Cardiac septum (tissue), 1 donor: ENCODE results near the gene RGCC. TPM values are rescaled to one million over a fixed set of nuclear protein-coding genes. Genes with fewer than 3 reads are reported as not detected.
"Not testable (repeated sequence)": the region's sequence is repeated elsewhere in the genome, so short reads cannot be mapped to it uniquely, and the experiment has no call there.

Experiments used
- DNase-seq: peaks from one replicate; pipeline ENCODE4 v3.0.0-alpha.2; 2020; ENCODE audit warnings: low spot score
- intact Hi-C: fragments of 100-400 bp; cut with DNase I; formaldehyde crosslinking; loops from one replicate; pipeline ENCODE4 v1.14.0; 2022
- long read RNA-seq: library from polyadenylated mRNA; unstranded; transcript quantifications from one replicate; pipeline ENCODE4 v2.0.0, GENCODE V29; 2021
- total RNA-seq: library from RNA; stranded (reverse); fragmentation: NEBNext Ultra II Directional; extraction: Animal tissue kit (Norgen Biotek cat#: 25700); gene quantifications from one replicate; pipeline ENCODE4 v1.2.1, GENCODE V29; 2021
- donor health status: DM: no; HTN: no; CAD: no.

The RGCC gene, protein sequence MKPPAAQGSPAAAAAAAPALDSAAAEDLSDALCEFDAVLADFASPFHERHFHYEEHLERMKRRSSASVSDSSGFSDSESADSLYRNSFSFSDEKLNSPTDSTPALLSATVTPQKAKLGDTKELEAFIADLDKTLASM
- total RNA-seq = 41.4 TPM
- long read RNA-seq, transcript RGCC-201 (5 exons, 960 nt) = major isoform, 34 of 37 reads
- long read RNA-seq, partial matches to known transcripts = 1 of 37 reads
- long read RNA-seq, other reads (novel, unspliced or antisense) = 2 of 37 reads

DNA sequence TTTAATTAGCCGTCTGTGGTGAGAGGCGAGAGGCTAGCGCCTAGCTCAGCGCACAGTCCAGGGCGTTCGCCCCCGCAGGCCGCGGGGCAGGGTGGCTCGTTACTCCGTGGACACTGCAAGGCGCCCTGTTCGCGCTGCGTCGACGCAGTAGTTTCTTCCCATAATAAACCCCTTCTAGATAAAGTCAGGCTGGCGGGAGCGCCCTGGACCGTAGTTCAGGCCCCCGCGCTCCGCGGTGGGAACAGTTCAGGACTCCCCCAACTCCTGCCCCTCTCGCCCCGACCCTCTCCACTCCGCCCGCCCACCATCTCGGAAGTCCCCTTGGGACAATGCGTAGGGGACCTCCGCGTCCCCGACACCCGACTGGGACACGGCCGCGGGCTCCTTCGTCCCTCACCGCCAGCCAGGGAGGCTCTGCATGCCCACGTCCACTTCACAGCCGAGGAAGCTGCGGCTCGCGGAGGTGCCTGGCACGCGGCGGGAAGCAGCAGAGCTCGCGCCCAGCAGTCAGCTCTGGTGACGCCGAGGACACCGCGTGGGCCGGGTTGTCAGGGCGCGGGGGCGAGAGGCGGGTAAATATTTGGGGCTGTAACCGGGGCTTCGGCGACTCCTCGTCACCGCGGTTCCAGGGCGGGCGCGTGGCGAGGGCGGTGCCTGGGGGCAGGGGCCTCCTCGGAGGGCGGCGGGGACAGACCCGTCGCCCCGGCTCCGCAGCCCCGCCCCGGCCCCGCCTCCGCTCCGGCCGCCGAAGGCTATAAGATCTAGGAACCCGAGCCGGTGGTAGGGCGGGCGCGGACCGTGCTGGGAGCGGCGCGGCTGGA, at the start of gene RGCC:
TSS of gene RGCC (plus strand) at position 783 of the 821 bp plus-strand sequence. CDS start 158 bp downstream, outside the sequence.
- peak; percentile 93 for DNase-seq
- intact Hi-C loops = loop anchor here (5.0 kb wide), 1 partner anchor 105 kb away; no protein-coding TSS in a partner anchor

DNA sequence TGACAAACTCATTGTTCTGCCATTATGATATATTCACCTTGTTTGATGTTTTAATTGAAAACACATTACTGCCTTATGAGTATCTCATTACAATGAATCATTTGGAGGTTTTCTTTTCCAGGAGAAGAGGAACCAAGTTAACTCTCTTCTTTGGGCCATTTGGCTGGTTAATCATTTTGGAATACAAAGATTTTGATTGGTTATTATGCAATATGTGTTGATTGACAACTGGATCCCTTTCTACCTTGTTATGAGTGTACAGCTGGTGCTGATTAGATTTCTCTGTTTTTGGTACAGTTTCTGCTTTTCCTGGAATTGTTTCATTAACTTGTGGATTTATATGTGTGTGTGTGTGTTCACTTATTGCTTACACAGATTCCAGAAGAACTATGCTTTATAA, 49.2 kb upstream of the RGCC start:
- no peak for DNase-seq
- intact Hi-C loops = no loop called here

DNA sequence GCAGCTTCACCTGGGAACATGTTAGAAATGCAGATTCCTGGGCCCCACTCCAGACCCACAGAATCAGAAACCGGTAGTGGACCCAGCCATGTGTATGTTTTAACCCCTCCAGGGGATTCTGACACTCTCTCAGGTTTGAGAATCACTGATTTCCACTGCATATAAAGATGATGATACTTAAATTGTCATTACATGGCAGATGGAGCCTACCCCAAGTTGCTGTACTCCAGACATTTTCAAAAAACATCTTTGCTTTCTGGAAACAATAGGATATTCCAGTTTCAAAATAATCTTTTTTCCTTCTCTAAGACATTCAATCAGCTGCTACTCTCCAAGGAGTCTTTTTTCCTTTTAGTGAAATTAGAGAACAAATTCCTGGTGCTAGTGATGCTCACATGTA, 48.6 kb upstream of the RGCC start:
- no peak for DNase-seq
- intact Hi-C loops = no loop called here

DNA sequence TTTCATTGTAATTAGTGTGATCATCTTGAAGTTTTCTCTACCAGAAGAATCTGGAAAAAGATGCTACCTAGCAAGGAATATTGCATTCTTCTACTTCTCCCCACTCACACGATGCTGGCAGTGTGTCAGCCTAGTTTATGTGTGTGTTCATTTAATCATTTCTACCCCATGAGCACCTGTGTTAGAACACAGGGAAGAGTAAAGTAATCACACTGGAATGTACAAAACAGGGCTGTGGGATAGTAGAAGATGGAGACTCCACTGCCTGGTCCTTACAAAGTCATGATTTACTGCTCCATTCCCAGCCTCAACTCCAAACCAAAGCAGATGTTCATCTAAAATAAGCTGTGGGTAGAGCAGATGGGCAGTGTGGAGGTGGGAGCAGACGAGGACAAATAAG, 47.7 kb upstream of the RGCC start:
- intact Hi-C loops = no loop called here
- no peak for DNase-seq

DNA sequence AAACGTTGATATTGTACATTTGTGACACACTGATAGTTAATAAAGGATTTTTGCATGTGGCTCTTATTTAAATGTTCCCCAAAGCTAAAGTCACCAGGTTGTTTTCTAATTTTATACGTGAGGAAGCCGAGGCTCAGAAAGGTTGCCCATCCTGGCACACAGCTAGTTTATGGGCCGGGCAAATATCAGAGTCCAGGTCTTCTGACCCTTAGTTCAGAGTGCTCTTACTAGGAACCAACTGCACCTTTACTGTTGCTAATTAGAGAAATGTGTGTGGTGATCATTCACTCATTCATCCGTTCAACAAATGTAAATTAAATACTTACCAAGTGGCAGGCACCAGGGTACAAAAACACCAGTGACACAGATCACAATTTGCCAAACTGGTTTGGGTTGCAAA, 46.3 kb upstream of the RGCC start:
- no peak for DNase-seq
- intact Hi-C loops = loop anchor here (1.0 kb wide), 1 partner anchor 241 kb away; no protein-coding TSS in a partner anchor

DNA sequence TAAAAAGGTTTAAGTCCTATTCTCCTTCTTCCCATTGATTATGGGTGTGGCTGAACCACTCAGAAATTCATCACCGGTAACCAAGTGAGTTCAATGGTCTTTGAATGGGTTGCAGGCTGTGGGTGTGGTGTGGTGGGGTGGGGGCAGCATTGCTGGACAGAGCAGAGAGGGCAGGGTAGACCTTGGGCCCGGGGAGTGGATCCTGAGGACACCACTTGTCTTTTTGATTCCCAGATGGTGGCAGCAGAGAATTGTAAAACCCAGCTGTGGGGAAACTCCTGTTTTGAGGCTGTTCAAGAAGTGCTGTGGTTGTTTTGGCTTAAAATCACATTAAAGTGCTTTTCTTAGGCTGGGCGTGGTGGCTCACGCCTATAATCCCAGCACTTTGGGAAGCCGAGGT, 45.8 kb upstream of the RGCC start:
- intact Hi-C loops = loop anchor here (1.0 kb wide), 1 partner anchor 241 kb away; no protein-coding TSS in a partner anchor
- no peak for DNase-seq

DNA sequence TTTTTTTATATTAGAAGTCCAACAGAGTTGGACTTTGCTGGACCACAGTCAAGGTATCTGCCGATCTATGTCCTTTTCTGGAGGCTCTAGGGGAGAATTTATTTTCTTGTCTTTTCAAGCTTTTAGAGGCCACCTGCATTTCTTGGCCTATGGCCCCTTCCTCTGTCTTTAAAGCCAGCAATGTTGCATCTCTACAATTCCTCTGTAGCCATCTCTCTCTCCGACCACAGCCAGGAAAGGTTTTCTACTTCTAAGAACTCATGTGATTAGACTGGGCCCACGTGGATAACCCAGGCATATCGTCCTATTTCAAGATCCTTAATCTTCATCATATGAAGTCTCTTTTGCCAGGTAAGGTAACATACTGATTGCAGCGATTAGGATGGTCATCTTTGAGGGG, 43.5 kb upstream of the RGCC start:
- no peak for DNase-seq
- intact Hi-C loops = no loop called here

DNA sequence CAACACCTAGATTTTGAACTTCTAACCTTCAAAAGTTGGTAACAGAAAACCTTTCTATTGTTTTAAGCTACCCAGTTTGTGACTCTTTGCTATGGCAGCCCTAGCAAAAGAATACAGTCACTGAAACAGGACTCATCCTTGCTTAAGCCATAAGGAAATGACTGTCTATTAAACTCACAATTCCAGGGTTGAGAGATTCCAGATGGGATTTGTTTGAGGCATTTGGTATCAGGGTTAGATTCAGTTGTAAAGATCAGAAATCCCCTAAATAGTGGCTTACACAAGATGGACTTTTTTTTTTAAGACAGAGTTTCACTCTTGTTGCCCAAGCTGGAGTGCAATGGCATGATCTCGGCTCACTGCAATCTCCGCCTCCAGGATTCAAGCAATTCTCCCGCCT, 41.1 kb upstream of the RGCC start:
- intact Hi-C loops = no loop called here
- no peak for DNase-seq

DNA sequence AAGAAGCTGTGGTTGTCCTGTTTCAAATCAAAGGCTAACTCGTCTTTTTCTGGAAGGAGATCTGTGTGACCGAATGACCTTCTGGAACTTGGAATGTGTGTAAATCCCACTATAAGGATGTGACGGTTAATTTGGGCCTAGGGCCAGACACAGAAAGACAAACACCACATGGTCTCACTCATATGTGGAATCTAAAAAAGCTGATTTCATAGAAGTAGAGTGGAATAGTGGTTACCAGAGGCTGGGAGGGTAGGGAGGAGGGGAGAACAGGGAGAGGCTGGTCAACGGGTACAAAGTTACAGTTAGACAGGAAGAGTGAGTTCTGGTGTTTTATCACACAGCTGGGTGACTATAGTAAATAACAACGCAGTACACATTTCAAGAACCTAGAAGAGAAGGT, 39.3 kb upstream of the RGCC start:
- DNase-seq = no peak
- intact Hi-C loops = no loop called here

DNA sequence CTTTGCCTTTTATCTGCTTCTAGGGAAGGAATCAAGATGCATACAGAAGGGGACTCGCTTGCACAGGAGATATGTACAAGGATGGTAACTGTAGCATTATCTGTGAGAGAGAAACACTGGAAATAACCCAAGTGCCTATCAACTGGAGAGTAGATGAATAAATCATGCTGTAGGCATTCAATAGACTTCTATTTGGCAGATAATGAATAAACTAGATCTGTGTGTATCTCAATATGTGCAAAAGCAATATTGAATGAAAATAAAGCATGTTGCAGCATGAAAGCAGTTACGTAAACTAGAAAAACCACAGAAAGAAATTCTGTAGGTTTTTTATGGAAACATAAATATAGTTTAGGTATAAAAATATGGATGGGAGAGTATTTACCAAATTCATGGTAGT, 38.6 kb upstream of the RGCC start:
- DNase-seq = no peak
- intact Hi-C loops = no loop called here

DNA sequence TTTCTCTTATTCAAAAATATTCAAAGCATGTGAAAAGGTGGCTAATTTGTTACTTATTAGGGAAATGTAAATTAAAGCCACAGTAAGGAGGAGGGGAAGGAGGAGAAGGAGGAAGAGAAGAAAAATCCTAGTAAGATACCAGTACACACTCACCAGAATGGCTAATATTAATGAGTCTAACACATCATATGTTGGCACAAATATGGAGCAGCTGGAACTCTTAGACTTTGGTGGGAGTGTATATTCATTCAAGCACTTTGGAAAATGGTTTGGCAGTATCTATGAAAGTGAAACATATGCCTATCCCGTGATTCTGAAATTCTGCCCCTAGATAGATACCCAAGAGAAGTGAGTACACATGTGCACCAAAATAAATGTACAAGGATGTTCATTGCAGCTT, 38.1 kb upstream of the RGCC start:
- no peak for DNase-seq
- intact Hi-C loops = no loop called here

DNA sequence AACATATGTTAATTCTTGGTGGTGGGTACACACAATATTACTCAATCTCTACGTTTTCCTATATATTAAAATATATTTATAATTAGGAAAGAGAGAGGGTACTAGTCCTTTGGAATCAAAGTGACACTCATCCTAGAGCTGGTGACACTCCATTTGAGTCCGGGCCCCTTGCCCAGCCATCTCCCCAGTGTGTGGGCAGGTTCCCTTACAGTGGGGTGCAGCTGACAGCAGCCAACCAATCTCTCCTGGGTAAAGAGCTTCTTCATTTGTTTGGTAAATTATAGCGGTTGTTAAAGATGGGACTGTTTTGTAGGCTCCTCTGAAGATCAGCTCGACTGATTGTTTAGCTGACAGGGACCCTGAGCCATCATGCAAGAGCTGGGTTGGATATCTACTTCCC, 37.2 kb upstream of the RGCC start:
- DNase-seq = no peak
- intact Hi-C loops = no loop called here

DNA sequence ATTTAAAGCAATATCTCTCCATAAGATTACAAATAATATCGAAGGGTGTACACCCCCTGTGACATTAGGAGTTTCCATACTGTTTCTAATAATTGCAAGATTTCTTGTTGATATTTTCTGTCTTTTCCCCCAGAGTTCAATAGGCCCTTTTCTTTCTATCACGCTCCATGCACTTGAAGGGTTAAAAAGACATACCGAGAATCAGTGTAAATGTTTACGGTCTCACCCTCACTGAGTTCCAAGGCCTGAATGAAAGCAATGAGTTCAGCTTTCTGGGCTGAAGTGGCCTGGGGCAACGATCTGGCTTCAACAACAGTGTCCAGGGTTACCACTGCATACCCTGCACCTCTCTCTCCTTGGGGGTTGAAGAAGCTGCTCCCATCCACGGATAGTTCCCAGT, 36.0 kb upstream of the RGCC start:
- intact Hi-C loops, DNase-seq: not testable (repeated sequence)

DNA sequence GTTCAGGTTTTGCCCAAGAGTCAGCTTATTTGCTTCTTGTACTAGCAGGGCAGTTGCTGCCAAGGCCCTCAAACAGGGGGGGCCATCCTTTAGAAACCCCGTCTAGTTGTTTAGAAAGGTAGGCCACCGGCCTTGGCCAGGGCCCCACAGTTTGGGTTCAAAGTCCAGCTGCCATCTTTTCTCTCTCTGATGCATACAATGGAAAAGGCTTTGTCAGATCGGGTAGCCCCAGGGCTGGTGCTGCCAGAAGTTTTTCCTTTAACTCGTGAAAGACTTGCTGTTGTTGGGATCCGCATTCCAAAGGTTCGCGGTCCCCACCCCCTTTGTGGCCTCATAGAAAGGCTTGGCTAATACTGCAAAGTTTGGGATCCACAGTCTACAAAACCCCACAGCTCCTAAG, 35.4 kb upstream of the RGCC start:
- DNase-seq, intact Hi-C loops: not testable (repeated sequence)

DNA sequence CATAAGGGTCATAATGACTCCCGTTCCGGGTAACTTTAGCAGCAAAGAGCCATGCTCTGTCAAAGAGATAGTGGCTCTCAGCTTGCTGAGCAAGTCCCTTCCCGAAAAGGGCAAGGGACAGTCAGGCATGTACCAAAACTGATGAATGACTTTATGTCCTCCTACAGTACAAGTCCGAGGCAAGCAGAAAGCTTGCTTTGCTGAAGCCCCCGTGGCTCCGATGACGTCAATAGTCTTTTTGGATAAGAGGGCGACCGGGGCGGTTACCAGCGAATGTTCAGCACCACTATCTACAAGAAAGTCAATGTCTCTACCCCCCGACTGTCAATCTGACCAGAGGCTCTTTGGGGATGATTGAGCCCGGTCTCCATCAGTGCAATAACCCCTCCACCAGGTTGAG, 34.1 kb upstream of the RGCC start:
- intact Hi-C loops, DNase-seq: not testable (repeated sequence)

DNA sequence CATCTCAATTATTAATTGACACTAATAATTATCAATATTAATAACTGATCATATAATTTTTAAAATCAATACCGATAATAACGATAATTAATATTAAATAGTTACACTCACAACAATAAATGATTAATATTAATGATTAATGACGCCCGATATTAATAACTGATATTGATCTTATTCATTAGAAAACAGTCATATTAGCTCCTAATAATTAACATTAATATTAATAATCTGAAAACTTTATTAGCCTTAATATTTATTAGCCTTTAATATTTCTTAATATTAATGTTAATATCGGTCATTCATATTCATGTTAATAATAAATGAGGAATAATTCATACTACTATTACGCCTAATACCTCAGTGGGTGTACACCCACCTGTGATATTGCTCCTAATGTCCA, 32.7 kb upstream of the RGCC start:
- intact Hi-C loops, DNase-seq: not testable (repeated sequence)

DNA sequence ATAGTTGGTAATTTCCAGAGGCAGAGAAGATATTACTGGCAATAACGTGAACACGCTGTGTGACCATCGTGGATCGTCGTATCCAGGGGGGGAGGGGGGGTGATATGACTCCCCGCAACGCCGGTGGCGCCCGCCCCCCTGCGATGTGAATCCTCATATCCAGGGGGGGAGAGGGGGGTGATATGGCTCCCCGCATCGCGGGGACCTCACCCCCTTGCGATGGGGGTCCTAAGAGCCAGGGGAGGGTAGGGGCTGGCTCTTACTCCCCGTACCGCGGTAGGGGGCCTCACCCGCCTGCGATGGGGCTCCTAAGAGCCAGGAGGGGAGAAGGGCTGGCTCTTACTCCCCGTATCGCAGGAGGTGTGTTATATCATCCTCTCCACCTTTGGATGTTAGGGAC, 31.3 kb upstream of the RGCC start:
- DNase-seq = no peak
- intact Hi-C loops = no loop called here

DNA sequence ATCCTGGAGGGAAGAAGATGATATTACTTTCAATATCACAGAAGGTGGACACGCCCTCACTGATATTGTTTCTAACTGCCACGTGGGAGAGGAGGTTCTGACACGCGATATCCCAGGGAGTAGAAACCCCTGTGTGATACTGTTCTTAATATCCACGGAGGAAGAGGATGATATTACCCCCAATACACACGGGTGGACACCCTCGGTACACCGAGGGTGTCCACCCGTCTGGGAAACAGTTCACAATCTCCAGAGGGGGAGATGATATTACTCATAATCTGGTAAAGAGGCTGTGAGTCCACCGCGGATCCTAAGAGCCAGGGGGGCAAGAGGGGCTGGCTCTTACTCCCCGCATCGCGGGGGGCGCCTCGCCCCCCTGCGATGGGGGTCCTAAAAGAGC, 29.7 kb upstream of the RGCC start:
- intact Hi-C loops = no loop called here
- DNase-seq = no peak

DNA sequence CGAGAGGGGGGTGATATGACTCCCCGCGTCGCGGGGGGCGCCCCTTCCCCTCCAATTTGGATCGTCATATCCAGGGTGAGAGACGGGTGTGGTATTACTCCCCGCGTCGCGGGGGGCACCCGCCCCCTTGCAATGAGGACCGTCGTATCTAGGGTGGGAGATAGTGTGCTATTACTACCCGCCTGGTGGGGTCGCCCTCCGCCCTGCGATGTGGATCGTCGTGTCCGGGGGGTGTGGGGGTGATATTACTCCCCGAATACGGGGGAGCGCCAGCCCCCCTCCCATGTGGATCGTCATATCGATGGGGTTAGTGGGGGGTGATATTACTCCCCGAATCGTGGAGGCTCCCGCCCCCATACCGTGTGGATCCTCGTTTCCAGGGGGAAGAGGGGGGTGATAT, 29.2 kb upstream of the RGCC start:
- intact Hi-C loops = no loop called here
- no peak for DNase-seq

DNA sequence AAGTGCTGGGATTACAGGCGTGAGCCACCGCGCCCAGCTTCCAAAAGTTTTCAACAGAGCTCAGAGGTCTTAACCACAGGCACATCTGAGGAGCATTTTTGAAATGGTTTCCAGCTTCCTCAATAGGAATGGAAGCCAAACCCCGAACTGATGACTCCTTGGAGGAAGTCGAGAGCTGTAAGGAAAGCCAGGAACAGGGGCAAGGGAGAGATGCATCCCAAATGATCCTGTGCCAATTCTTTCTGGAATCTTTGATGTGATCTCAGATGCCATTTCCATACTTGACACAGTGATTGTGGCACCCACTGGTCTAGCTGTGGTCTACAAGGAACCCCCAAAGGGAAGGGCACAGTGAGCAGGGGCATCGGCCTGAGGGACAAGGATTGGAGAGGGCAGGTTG, 23.3 kb upstream of the RGCC start:
- intact Hi-C loops, DNase-seq: not testable (repeated sequence)
